ENCODE measurements around the gene FGFR2.

Gene FGFR2

GRCh38 chr10:121478556-121478955 is 119.7 kb downstream of the FGFR2 start:
- H3K27ac Mint-ChIP-seq, result no peak overlapping the region
- no peaks in the 10 kb centered on the region for H3K9me3 Mint-ChIP-seq
- H3K4me1 Mint-ChIP-seq, result peaks cover 9% of the 10 kb centered on the region
- H3K27me3 Mint-ChIP-seq (ENCODE audit: low read depth, poor library complexity), result no peaks in the 10 kb centered on the region
- TF ChIP-seq, protein P1, sequence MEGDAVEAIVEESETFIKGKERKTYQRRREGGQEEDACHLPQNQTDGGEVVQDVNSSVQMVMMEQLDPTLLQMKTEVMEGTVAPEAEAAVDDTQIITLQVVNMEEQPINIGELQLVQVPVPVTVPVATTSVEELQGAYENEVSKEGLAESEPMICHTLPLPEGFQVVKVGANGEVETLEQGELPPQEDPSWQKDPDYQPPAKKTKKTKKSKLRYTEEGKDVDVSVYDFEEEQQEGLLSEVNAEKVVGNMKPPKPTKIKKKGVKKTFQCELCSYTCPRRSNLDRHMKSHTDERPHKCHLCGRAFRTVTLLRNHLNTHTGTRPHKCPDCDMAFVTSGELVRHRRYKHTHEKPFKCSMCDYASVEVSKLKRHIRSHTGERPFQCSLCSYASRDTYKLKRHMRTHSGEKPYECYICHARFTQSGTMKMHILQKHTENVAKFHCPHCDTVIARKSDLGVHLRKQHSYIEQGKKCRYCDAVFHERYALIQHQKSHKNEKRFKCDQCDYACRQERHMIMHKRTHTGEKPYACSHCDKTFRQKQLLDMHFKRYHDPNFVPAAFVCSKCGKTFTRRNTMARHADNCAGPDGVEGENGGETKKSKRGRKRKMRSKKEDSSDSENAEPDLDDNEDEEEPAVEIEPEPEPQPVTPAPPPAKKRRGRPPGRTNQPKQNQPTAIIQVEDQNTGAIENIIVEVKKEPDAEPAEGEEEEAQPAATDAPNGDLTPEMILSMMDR (IDR thresholded peaks at IDR 0.05), result no peak
- H3K36me3 Mint-ChIP-seq (ENCODE audit: low read depth), result peaks cover 63% of the 10 kb centered on the region
- H3K4me3 Mint-ChIP-seq, result no peak overlapping the region
- DNase-seq, result no peak

DNA sequence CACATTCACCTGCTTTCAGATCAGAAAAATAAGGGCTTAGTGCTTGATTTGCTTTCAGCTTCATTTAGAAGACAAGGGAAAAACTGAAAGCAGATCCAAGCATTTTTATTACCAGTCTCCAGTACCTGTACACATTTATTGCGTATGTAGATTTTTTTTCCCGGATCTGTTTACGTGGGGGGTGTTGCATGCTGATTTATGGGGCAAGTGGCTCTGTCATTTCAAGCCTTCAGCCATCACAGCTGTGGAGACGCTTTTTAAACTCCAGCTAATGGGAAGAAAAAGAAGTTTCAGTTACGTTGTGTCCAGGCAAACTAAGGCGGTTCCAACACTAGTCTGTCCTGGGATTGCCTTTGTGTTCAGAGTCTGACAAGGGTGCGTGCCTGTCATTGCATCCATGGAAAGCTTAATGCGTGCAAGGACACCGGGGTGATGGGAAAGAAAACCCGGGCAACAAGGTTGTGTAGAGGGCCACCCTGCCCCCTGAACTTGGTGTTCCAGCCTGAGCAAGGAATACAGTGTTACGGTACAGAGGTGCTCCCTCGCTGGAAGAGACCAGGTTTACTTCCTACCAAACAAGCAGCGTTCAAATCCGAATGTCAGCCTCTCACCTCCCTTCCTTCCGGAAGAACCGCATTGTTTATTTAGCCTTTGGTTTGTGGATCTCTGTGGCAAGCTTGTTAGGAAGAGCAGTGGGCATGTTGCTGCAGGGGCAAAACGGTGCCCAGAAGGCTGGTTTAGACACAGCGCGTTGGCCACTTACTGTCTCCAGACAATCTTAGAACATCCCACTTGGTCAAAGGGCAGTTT is 128.2 kb downstream of the FGFR2 start:
- peaks cover 11% of the 10 kb centered on the region for H3K27me3 Mint-ChIP-seq (ENCODE audit: low read depth, poor library complexity)
- peak overlapping the region; percentile 42 for H3K27ac Mint-ChIP-seq
- H3K9me3 Mint-ChIP-seq, result no peaks in the 10 kb centered on the region
- peaks cover 46% of the 10 kb centered on the region for H3K4me1 Mint-ChIP-seq
- TF ChIP-seq, protein P1 (IDR thresholded peaks at IDR 0.05), result no peak
- DNase-seq, result no peak
- H3K4me3 Mint-ChIP-seq, result peak overlapping the region; percentile 18
- no peaks in the 10 kb centered on the region for H3K36me3 Mint-ChIP-seq (ENCODE audit: low read depth)

DNA sequence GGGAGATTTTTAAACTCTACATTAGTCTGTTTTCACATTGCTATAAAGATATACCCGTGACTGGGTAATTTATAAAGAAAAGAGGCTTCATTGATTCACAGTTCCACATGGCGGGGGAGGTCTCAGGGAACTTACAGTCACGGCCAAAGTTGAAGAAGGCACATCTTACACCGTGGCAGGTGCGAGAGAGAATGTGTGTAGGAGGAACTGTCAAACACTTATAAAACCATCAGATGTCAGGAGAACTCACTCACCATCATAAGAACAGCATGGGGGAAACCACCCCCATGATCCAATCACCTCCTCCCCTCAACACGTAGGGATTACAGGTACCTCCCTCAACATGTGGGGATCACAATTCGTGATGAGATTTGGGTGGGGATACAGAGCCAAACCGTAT is 129.5 kb downstream of the FGFR2 start:
- H3K9me3 Mint-ChIP-seq, result no peaks in the 10 kb centered on the region
- DNase-seq, result no peak
- TF ChIP-seq, protein P1 (IDR thresholded peaks at IDR 0.05), result no peak
- peaks cover 21% of the 10 kb centered on the region for H3K27me3 Mint-ChIP-seq (ENCODE audit: low read depth, poor library complexity)
- H3K36me3 Mint-ChIP-seq (ENCODE audit: low read depth), result no peaks in the 10 kb centered on the region
- H3K4me1 Mint-ChIP-seq, result peaks cover 49% of the 10 kb centered on the region
- H3K4me3 Mint-ChIP-seq, result no peak overlapping the region
- no peak overlapping the region for H3K27ac Mint-ChIP-seq

DNA sequence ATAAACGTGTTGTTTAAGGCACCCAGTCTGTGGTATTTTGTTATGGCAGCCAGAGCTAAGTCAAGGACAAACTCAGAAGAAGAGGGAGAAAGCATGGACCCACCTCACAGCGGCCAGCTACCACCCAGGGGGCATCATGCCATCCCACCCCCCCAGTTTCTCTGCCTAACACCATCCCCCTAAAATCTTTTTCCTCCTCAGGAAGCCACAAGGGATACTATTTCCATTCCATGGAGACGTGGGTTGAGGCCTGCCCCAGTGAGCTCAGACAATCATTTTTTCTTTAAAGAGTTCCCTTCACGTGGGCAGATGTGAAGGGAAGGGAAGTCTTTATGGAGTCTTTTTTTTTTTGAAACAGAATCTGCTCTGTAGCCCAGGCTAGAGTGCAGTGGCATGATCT is 131.8 kb downstream of the FGFR2 start:
- no peaks in the 10 kb centered on the region for H3K36me3 Mint-ChIP-seq (ENCODE audit: low read depth)

DNA sequence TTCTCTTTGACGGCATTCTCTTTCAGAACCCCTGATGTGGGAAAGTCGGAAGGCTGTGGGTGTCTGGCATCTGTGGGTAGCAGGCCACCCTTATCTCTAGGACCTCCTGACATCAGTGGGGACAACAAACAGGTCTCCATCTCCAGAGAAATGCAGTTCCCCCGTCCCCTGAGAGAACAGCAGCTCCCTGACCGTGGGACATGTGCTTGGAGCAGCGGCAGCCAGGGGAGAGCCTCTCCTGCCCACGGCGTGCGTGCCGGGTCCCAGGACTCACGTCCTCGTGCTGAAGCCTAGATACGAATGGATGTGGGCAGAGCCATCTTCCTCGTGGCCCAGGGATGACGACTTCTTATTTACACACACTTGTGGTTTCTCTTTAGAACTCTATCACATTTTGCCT is 133.0 kb downstream of the FGFR2 start:
- TF ChIP-seq, protein P1 (IDR thresholded peaks at IDR 0.05), result no peak
- H3K4me1 Mint-ChIP-seq, result peaks cover 46% of the 10 kb centered on the region
- H3K27ac Mint-ChIP-seq, result no peak overlapping the region
- H3K36me3 Mint-ChIP-seq (ENCODE audit: low read depth), result no peaks in the 10 kb centered on the region
- no peaks in the 10 kb centered on the region for H3K9me3 Mint-ChIP-seq
- H3K27me3 Mint-ChIP-seq (ENCODE audit: low read depth, poor library complexity), result peaks cover 30% of the 10 kb centered on the region
- no peak for DNase-seq
- H3K4me3 Mint-ChIP-seq, result no peak overlapping the region

More for the DNA sequence above, 131.8 kb downstream of the FGFR2 start:
- Mint-ChIP-seq H3K4me3 (no peak overlapping the region), H3K27me3 (ENCODE audit: low read depth, poor library complexity) (peaks cover 32% of the 10 kb centered on the region), H3K4me1 (peaks cover 47% of the 10 kb centered on the region), H3K9me3 (no peaks in the 10 kb centered on the region), H3K27ac (no peak overlapping the region)
- DNase-seq, result no peak
- TF ChIP-seq, protein P1 (IDR thresholded peaks at IDR 0.05), result no peak

DNA sequence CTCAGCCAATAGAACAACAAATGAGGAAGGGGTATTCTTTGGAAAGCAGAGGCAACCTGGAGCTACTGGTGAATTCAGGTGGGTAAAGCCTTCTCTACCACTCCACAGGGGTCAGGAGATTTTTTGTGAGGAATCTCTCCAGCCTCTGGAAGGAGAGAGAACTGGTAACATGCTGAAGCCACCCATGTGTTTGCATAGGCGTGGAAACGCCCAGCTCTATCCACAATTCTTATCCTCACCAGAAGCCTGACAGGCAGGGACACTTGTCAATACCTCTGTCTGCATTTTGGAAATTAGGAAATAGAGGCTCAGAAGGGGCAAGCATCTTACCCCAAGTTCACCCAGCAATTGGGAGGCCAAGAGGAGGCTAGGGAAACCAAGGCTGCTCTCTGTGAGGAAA is 133.7 kb downstream of the FGFR2 start:
- TF ChIP-seq, protein P1 (IDR thresholded peaks at IDR 0.05), result no peak
- peaks cover 46% of the 10 kb centered on the region for H3K4me1 Mint-ChIP-seq
- H3K4me3 Mint-ChIP-seq, result no peak overlapping the region
- no peaks in the 10 kb centered on the region for H3K9me3 Mint-ChIP-seq
- H3K27me3 Mint-ChIP-seq (ENCODE audit: low read depth, poor library complexity), result peaks cover 24% of the 10 kb centered on the region
- no peak overlapping the region for H3K27ac Mint-ChIP-seq
- no peaks in the 10 kb centered on the region for H3K36me3 Mint-ChIP-seq (ENCODE audit: low read depth)
- DNase-seq, result no peak

All from nephron progenitor cell (in vitro differentiated cells).